ENCODE measurements around the gene FLAD1.

DNA sequence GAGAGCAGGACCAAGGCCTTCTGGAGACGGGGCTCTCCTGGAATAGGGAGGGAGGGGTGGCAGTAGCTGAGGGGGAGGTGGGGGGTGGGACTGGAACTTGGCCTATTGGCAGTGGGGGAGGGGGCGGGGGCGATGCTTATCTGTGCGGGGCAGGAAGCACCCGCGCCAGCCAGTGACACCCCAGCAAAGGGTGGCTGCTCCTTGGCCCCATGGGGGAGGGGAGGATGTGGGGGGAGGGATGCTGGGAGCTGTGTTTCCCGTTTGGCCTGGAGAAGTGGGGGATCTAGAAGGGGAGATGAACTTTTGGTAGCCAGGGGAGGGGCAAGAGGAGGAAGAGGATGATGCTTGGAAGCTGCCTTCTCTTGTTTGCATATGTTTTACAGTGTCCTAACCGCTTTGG is 30.5 kb downstream of the FLAD1 start:
- TF ChIP-seq CTCF (conservative IDR thresholded peaks at IDR 0.05; ENCODE audit: low read depth, low read length) (no peak), EZH2 (IDR thresholded peaks at IDR 0.05; ENCODE audit: borderline replicate concordance, low read depth, low read length, poor library complexity, severe bottlenecking) (no peak)
